NCI-H2196 treated with DMSO at 0.1 percent for 48 hours (cell line): Measurements from ENCODE around the gene LRRN1.
"Not testable (repeated sequence)": the region's sequence is repeated elsewhere in the genome, so short reads cannot be mapped to it uniquely, and the experiment has no call there.

Experiments used
- DNase-seq: peaks from one replicate; lab custom pipeline; 2025; ENCODE audit not compliant: unreplicated experiment; lab: John Stamatoyannopoulos, UW

The LRRN1 gene

DNA sequence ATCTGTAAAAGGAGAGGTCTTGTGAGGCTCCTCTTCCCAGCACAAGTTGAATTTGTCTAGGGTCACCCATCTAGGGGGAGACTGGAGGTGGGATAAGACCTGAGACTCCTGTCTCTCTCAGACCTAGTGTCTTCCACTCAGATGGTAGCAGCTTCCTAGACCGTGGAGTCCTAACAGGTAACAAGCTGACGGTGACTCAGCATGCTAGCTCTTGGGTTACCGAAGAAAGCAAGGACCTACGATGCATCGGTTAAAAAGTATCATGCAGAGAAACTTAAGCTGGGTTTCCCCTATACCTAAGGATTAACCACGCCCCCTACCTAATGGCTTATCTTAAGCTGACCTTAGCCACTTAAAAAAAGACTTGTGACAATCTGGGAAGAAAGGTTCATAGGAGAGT, 7.6 kb downstream of the LRRN1 start:
- DNase-seq: no peak

DNA sequence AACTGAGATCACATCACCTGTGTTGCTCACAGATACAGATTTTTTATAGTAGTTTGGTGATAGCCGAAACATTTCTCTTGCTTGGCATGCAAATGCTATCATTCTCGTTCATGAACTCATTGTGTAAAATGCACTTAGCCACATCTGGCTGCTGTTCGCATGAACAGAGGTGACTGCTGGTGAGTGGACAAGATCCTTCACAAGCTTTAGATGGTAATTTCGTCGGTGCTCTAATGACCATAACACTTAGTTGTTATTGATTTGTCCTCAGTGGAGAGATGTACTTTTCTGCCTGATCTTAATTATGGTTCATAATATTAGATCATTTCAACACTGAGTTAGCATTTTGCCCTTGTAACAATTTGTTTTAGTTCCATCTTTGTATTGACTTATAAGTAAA, 13.8 kb downstream of the LRRN1 start:
- no peak for DNase-seq

GRCh38 chr3:3815206-3815605, 16.0 kb downstream of the LRRN1 start:
- no peak for DNase-seq

DNA sequence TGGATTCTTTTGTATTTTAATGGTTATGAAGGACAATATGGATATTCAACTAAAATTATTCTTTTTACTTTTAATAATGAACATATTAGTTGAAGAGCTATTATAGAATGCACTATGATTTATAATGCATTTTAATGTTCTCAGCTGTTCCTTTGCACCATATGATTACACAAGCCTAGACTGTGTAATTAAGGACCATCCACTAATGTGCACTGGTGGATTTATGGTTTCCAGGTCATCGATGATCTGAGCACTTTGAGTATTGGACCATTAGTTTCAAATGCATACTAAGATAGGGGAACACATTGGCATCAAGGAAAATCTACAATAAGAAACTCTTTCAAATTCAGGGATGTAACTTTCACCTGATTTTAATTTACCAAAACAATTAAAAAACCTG, 16.8 kb downstream of the LRRN1 start:
- no peak for DNase-seq

GRCh38 chr3:3817865-3818264, 18.6 kb downstream of the LRRN1 start:
- no peak for DNase-seq

GRCh38 chr3:3821777-3822176, 22.5 kb downstream of the LRRN1 start:
- no peak for DNase-seq

- DNase-seq: no peak
Measured at GRCh38 chr3:3825035-3825434, 25.8 kb downstream of the LRRN1 start.

DNA sequence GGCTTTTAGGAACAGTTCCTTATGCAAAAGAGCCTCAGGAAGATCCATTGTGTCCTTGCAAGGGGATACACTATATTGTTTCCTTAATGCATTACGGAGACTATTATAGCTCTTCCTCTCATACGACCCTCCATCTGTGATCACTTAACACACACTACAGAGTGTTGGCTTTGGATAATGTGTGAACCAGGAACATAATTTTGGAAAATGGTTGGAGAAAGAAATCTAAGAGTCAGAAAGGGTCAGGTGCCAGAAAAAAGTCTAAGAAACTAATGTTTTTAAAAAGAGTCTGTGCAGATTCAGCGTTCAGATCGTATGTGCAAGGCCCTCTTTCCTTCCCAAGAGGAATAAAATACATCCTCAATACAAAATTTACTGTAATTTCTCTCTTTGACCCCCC, 27.3 kb downstream of the LRRN1 start:
- DNase-seq: no peak

DNA sequence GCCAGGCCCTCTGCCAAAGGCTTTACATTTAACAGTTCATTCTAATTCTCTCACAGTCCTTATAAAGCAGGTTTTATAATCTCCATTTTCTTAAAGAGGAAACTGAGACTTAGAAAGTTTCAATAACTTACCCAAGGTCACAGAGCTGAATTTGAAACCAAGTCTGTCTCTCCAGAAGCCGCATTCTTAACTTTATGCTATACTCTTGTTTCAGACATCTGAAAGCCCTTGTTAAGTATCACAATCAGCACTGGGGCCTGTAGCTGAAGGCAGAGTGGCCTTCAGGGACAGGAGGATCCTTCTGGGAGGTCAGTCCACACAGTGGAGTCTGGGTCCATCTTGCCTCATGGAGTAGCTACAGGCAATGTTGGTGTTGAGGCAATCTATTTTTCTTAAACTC, 27.9 kb downstream of the LRRN1 start:
- no peak for DNase-seq

DNA sequence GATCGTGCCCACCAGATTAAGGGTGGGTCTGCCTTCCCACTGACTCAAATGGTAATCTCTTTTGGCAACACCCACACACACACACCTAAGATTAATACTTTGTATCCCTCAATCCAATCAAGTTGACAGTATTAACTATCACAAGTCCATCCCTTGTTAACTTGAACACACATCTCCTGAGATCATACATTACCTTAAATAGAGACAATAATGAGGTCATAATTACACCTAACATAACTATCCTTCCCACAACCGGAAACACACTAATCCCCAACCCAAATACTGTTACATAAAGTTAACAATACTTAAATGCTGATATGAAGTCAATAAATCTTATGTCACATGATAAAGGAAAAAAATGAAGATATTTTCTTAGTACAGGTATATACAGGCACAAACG, 29.2 kb downstream of the LRRN1 start:
- not testable (repeated sequence) for DNase-seq

- no peak for DNase-seq
Measured at GRCh38 chr3:3836845-3837244, 37.6 kb downstream of the LRRN1 start.

DNA sequence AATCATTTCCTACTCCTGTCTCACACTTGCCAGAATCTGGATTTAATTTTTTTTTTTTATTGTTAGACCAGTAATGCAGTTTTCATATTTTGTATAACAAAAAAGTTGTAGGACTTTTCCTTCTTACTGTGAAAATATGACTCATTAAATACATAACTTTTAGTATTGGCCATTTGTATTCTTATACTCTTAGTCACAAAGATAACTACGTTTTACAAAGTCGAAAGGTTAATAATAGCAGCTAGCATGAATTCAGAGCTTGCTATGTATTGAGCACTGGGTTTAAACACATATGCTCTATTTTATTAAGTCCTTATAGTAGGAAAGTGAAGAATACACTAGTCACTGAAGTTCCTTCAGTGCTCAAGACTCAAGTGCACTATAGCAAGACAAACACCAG, 43.1 kb downstream of the LRRN1 start:
- no peak for DNase-seq

- DNase-seq: no peak
Measured at GRCh38 chr3:3847994-3848922, 49.0 kb downstream of the LRRN1 start.

- DNase-seq: no peak
Measured at GRCh38 chr3:3848923-3849275, 49.7 kb downstream of the LRRN1 start.

- DNase-seq: no peak
Measured at GRCh38 chr3:3851621-3852323, 52.5 kb downstream of the LRRN1 start.

- DNase-seq: no peak
Measured at GRCh38 chr3:3853544-3853943, 54.3 kb downstream of the LRRN1 start.

- no peak for DNase-seq
Measured at GRCh38 chr3:3855056-3855455, 55.8 kb downstream of the LRRN1 start.

DNA sequence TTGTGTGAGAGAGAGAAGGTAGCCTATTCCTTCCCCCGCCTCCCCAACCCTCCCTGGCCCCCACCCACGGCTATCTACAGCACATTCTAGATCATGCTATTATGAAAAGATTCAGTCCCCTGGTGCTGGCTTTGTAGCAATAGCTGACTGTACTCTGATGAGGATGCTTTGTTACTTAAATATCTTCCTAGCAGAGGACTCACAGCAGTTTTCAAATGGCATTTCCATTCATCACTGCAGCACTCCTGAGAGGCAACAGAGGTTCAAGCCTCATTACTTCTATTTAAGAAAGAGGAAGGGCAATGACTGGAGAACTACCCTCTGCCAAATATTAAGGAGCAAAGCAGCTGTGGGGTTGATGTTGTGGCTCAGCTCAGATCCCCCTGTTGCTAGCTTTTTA, 61.0 kb downstream of the LRRN1 start:
- no peak for DNase-seq

DNA sequence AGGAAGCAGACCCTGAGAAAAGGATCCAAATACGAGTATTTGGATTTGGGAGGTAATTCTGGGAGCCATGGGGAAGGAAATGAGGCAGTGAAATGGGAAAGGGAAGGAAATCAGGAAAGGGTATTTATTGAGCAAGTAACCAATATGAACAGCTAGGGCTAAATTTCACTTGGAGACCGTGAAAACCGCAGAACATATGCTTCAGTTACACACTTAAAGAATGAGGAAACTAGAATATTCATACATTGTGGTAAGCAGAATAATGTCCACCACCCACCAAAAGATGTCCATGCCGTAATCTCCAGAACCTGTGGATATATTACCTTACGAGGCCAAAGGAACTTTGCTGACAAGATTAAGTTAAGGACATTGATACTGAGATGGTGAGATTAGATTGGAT, 63.3 kb downstream of the LRRN1 start:
- DNase-seq: no peak

- no peak for DNase-seq
Measured at GRCh38 chr3:3875491-3875890, 76.3 kb downstream of the LRRN1 start.

GRCh38 chr3:3881050-3881449, 81.8 kb downstream of the LRRN1 start:
- DNase-seq: no peak

- not testable (repeated sequence) for DNase-seq
Measured at GRCh38 chr3:3887311-3887710, 88.1 kb downstream of the LRRN1 start.
